Measurements from ENCODE around the gene AKR7A2.

- TF ChIP-seq, protein P1, sequence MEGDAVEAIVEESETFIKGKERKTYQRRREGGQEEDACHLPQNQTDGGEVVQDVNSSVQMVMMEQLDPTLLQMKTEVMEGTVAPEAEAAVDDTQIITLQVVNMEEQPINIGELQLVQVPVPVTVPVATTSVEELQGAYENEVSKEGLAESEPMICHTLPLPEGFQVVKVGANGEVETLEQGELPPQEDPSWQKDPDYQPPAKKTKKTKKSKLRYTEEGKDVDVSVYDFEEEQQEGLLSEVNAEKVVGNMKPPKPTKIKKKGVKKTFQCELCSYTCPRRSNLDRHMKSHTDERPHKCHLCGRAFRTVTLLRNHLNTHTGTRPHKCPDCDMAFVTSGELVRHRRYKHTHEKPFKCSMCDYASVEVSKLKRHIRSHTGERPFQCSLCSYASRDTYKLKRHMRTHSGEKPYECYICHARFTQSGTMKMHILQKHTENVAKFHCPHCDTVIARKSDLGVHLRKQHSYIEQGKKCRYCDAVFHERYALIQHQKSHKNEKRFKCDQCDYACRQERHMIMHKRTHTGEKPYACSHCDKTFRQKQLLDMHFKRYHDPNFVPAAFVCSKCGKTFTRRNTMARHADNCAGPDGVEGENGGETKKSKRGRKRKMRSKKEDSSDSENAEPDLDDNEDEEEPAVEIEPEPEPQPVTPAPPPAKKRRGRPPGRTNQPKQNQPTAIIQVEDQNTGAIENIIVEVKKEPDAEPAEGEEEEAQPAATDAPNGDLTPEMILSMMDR (conservative IDR thresholded peaks at IDR 0.05 in 1 of 2, IDR thresholded peaks at IDR 0.05 in 1 of 2; ENCODE audit: low read depth in 1 of 2, low read length in 2 of 2) = no peak
- TF ChIP-seq EZH2 (IDR thresholded peaks at IDR 0.05; ENCODE audit: low read length, missing control alignments) = no peak
Observed at GRCh38 chr1:19331262-19331878, 19.4 kb upstream of the AKR7A2 start.

Measured in fibroblast of lung (primary cell).